ENCODE measurements around the gene PACRG. TPM values are rescaled to one million over a fixed set of nuclear protein-coding genes. Genes with fewer than 3 reads are reported as not detected.

PACRG gene
- total and polyA plus RNA-seq, 2 of the 4 experiments (the other 2 are of a cell fraction) = not detected

GRCh38 chr6:163282672-163283071, 554.9 kb downstream of the PACRG start:
- CTCF ChIA-PET = no interaction called here
- no TSS peak for BruUV-seq (replicated peaks)
- in situ Hi-C loops (cut with MboI; ENCODE audit: low sequenced_read_pairs) = no loop called here

More at GRCh38 chr6:163282672-163283071, 554.9 kb downstream of the PACRG start:
- Histone ChIP-seq H3K14ac (replicated peaks; ENCODE audit: low read depth, low read length) (no peak overlapping the region), H3K4me1 (ENCODE audit: control insufficient read depth, insufficient read depth, low read length) (no peaks in the 10 kb centered on the region), H3K4ac (ENCODE audit: low read depth, low read length) (no peak overlapping the region), H4K91ac (ENCODE audit: insufficient read depth, low read depth, low read length) (no peak overlapping the region), H3K4me3 (ENCODE audit: insufficient read depth, low read depth, low read length) (no peak overlapping the region), H2BK20ac (ENCODE audit: low read depth, low read length) (no peak overlapping the region), H4K8ac (ENCODE audit: low read depth in 2 of 2, low read length in 2 of 2) (no peak overlapping the region), H3K27me3 (ENCODE audit: control insufficient read depth, insufficient read depth, low read length) (no peaks in the 10 kb centered on the region), H3K9me3 (ENCODE audit: control insufficient read depth, insufficient read depth, low read length) (peaks cover 18% of the 10 kb centered on the region; the same call in 1 of the 2 replicates), H4K5ac (ENCODE audit: low read depth, low read length) (no peak overlapping the region), H3K18ac (ENCODE audit: low read depth, low read length) (no peak overlapping the region), H3K27ac (ENCODE audit: insufficient read depth, low read length) (no peak overlapping the region), H3K23ac (ENCODE audit: low read depth, low read length) (no peak overlapping the region), H4K20me1 (ENCODE audit: insufficient read depth, low read length) (no peaks in the 10 kb centered on the region), H2BK15ac (ENCODE audit: low read depth, low read length) (no peak overlapping the region), H2AK5ac (ENCODE audit: low read depth, low read length) (no peak overlapping the region), H2AFZ (replicated peaks; ENCODE audit: low read length, poor library complexity) (no peak overlapping the region), H3K4me2 (ENCODE audit: low read depth, low read length) (no peak overlapping the region), H2BK5ac (ENCODE audit: low read depth, low read length, poor library complexity, severe bottlenecking) (no peak overlapping the region), H3K9me1 (ENCODE audit: insufficient read depth, low read length) (no peaks in the 10 kb centered on the region), H2AK9ac (replicated peaks; ENCODE audit: low read depth, low read length, poor library complexity) (no peak overlapping the region), H3K36me3 (ENCODE audit: control insufficient read depth, insufficient read depth, low read length) (no peaks in the 10 kb centered on the region), H3K9ac (ENCODE audit: low read depth, low read length) (no peak overlapping the region), H3K56ac (ENCODE audit: extremely low read depth, insufficient read depth, low read length) (no peak overlapping the region), H2BK120ac (ENCODE audit: low read depth, low read length) (no peak overlapping the region), H3K79me1 (ENCODE audit: low read depth in 1 of 2, low read length in 2 of 2) (no peaks in the 10 kb centered on the region)
- dilution Hi-C loops (cut with HindIII; ENCODE audit: low sequenced_read_pairs, unreplicated experiment) = no loop called here
- intact Hi-C loops (cut with micrococcal nuclease) = no loop called here
- ATAC-seq (ENCODE audit: low read depth) (no peak), DNase-seq (no peak)
- POLR2A ChIA-PET (ENCODE audit: unreplicated experiment) = no interaction called here
- TF ChIP-seq CEBPB (IDR thresholded peaks at IDR 0.05; ENCODE audit: low read depth, low read length) (no peak), MAZ (IDR thresholded peaks at IDR 0.05; ENCODE audit: borderline replicate concordance, low read depth, low read length) (no peak), POLR2A (IDR thresholded peaks at IDR 0.05; ENCODE audit: low read depth, low read length) (no peak), MXI1 (IDR thresholded peaks at IDR 0.05; ENCODE audit: borderline replicate concordance, low read depth, low read length) (no peak), FOS (IDR thresholded peaks at IDR 0.05; ENCODE audit: low read depth, low read length) (no peak), BHLHE40 (IDR thresholded peaks at IDR 0.05; ENCODE audit: low read depth, low read length) (no peak), RAD21 (IDR thresholded peaks at IDR 0.05; ENCODE audit: low read length) (no peak), RCOR1 (IDR thresholded peaks at IDR 0.05; ENCODE audit: insufficient replicate concordance, low read length) (no peak), NFE2L2 (IDR thresholded peaks at IDR 0.05; ENCODE audit: low read depth, low read length) (no peak), RFX5 (IDR thresholded peaks at IDR 0.05; ENCODE audit: low read depth, low read length) (no peak), USF2 (IDR thresholded peaks at IDR 0.05; ENCODE audit: low read depth, low read length) (no peak), ELK1 (IDR thresholded peaks at IDR 0.05; ENCODE audit: borderline replicate concordance, low read depth, low read length) (no peak), SMC3 (IDR thresholded peaks at IDR 0.05; ENCODE audit: low read depth, low read length) (no peak), CHD1 (IDR thresholded peaks at IDR 0.05; ENCODE audit: low read depth, low read length) (no peak), MAFK (IDR thresholded peaks at IDR 0.05; ENCODE audit: low read depth, low read length) (no peak), CTCF (conservative IDR thresholded peaks at IDR 0.05; ENCODE audit: low read depth, low read length) (no peak)
